ENCODE measurements around the gene UBR4.

The UBR4 gene

DNA sequence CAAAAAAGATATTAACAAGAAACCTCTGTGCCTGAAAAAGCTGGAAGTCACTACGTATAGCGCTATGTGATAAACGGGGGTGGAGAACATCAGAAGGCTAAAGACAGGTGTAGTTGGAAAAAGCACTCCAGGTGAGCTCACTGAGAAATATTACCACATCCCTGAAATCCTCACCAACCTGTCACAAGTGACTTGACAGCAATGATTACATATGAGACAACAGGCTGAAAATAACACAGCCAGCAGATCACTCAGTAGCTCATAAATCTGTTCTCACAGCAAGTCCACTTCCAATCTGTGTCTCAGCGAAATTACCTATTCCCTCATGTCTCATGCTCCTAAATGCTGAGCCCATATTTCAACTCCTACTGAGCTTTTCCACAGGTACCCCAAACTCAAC is 120.5 kb downstream of the UBR4 start:
- DNase-seq = no peak

GRCh38 chr1:19088717-19089442 is 121.2 kb downstream of the UBR4 start:
- DNase-seq = no peak

GRCh38 chr1:19087737-19088594 is 122.1 kb downstream of the UBR4 start:
- DNase-seq = no peak

- DNase-seq = no peak
These were observed 122.9 kb downstream of the UBR4 start for GRCh38 chr1:19087017-19087736.

GRCh38 chr1:19086176-19086875 is 123.7 kb downstream of the UBR4 start:
- no peak for DNase-seq

GRCh38 chr1:19084206-19084738 is 125.8 kb downstream of the UBR4 start:
- no peak for DNase-seq

- DNase-seq = no peak
These were observed 127.0 kb downstream of the UBR4 start for GRCh38 chr1:19083081-19083480.

GRCh38 chr1:19081218-19081893 is 128.7 kb downstream of the UBR4 start:
- peak; percentile 69 for DNase-seq

- DNase-seq = peak; percentile 79
These were observed 129.3 kb downstream of the UBR4 start for GRCh38 chr1:19080721-19081120.

- DNase-seq = no peak
These were observed 130.3 kb downstream of the UBR4 start for GRCh38 chr1:19079541-19080472.

GRCh38 chr1:19078536-19078935 is 131.5 kb downstream of the UBR4 start:
- DNase-seq = no peak

GRCh38 chr1:19076841-19077616 is 133.0 kb downstream of the UBR4 start:
- no peak for DNase-seq

- DNase-seq = no peak
These were observed 135.0 kb downstream of the UBR4 start for GRCh38 chr1:19074902-19075721.

DNA sequence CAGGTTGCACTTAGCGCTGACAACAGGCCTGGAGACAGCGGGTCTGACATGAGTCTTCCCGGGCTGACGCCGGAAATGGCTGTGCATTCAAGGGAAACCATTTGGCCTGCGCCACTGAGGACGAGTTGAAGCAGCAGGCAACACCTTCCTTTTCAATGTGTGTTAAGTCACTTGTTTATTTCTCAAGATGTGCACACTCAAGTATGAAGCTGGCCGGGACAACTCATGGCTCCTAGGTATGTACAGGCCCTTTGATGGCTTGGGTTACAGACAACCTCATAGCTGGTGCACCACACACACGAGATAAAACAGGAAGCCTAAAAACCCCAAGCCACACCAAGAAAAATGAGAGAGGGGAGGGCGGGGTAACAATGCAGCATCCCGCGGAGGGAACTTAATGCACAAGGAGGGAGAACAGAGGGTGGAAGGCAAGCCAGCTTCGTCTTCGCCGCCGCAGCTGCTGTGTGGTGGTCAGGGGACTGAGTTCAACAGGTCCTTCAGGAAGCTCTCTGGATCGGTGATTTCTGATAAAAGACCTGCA is 135.6 kb downstream of the UBR4 start:
- no peak for DNase-seq

- no peak for DNase-seq
These were observed 136.5 kb downstream of the UBR4 start for GRCh38 chr1:19073311-19074186.

GRCh38 chr1:19072285-19072981 is 137.6 kb downstream of the UBR4 start:
- DNase-seq = no peak
